AG10803 (cell line): ENCODE measurements around the gene TBL3.

Experiments used
- DNase-seq: peaks from one replicate; pipeline ENCODE4 v3.0.0; 2010; ENCODE audit warnings: low read depth
- H3K4me3 ChIP-seq: 2 replicates; pipeline ENCODE4 v1.5.1; 2011; ENCODE audit warnings: mild to moderate bottlenecking, low read length, control low read depth
- TF ChIP-seq, protein P1 (sequence below): conservative IDR thresholded peaks from 2 replicates; pipeline ENCODE4 v1.5.1; 2011; ENCODE audit warnings: mild to moderate bottlenecking, low read length, control low read depth, inconsistent platforms

TBL3 gene

GRCh38 chr16:1971796-1972489 lies at the start of gene TBL3:
Gene TBL3, plus strand, starts transcription at chr16:1972053. Its CDS starts 112 bp downstream, at chr16:1972165.
- TF ChIP-seq, protein P1, sequence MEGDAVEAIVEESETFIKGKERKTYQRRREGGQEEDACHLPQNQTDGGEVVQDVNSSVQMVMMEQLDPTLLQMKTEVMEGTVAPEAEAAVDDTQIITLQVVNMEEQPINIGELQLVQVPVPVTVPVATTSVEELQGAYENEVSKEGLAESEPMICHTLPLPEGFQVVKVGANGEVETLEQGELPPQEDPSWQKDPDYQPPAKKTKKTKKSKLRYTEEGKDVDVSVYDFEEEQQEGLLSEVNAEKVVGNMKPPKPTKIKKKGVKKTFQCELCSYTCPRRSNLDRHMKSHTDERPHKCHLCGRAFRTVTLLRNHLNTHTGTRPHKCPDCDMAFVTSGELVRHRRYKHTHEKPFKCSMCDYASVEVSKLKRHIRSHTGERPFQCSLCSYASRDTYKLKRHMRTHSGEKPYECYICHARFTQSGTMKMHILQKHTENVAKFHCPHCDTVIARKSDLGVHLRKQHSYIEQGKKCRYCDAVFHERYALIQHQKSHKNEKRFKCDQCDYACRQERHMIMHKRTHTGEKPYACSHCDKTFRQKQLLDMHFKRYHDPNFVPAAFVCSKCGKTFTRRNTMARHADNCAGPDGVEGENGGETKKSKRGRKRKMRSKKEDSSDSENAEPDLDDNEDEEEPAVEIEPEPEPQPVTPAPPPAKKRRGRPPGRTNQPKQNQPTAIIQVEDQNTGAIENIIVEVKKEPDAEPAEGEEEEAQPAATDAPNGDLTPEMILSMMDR: no peak
- DNase-seq: peak; percentile 93
- peak within 1 kb of the TSS; percentile 81 for H3K4me3 ChIP-seq

- TF ChIP-seq, protein P1: no peak
- no peak for DNase-seq
- no peak overlapping the region for H3K4me3 ChIP-seq
These were observed 49.5 kb upstream of the TBL3 start for GRCh38 chr16:1922357-1922756.

- H3K4me3 ChIP-seq: no peak overlapping the region
- TF ChIP-seq, protein P1: peak; percentile 37
- peak; percentile 38 for DNase-seq
These were observed 48.4 kb upstream of the TBL3 start for GRCh38 chr16:1923299-1924034.

- H3K4me3 ChIP-seq: no peak overlapping the region
- TF ChIP-seq, protein P1: no peak
- DNase-seq: no peak
These were observed 47.8 kb upstream of the TBL3 start for GRCh38 chr16:1924095-1924494.

DNA sequence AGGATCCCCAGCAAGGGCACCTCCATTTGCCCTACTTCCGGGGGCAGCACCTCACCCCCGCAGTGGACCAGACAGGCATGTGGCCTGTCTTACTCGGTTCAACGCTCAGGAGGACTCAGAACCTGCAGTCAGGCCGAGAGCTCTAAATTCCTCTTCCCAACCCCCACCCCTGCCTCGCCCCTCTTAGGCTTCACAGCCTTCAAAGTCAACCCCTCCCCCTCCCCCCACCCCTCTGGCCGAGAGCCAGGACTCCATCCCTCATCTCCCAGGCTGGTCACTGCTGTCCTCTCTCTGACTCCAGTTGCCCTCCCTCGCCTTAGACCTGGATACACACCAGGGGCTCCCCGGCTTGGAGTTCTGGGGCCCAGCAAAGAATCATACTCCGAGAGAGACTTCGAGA lies 45.6 kb upstream of the TBL3 start:
- H3K4me3 ChIP-seq: no peak overlapping the region
- no peak for DNase-seq
- TF ChIP-seq, protein P1: no peak

GRCh38 chr16:1929105-1929504 lies 42.7 kb upstream of the TBL3 start:
- peak overlapping the region; percentile 64 for H3K4me3 ChIP-seq
- TF ChIP-seq, protein P1: no peak
- DNase-seq: peak; percentile 43
